Activated naive CD4-positive, alpha-beta T cell treated with anti-CD3 and anti-CD28 coated beads for 36 hours (primary cell): ENCODE data around the gene ZNF362. TPM values are rescaled to one million over a fixed set of nuclear protein-coding genes. Genes with fewer than 3 reads are reported as not detected.

Experiments
- CTCF ChIA-PET: fragments of 350-600 bp; sonication (Branson Sonifier 250); formaldehyde crosslinking; loops from one replicate; lab custom pipeline; 2021; ENCODE audit warnings: antibody characterized with exemption; lab: Charles Lee
- DNase-seq: peaks from one replicate; pipeline ENCODE4 v3.0.0-alpha.2; 2020
- H3K27ac Mint-ChIP-seq: one replicate; pipeline ENCODE4 v1.8.0; 2021; ENCODE audit warnings: mild to moderate bottlenecking, mixed read lengths
- H3K27me3 Mint-ChIP-seq: one replicate; pipeline ENCODE4 v1.8.0; 2021; ENCODE audit warnings: low read depth, mixed read lengths
- H3K36me3 Mint-ChIP-seq: one replicate; pipeline ENCODE4 v1.8.0; 2021; ENCODE audit warnings: low read depth, mixed read lengths
- H3K4me1 Mint-ChIP-seq: one replicate; pipeline ENCODE4 v1.8.0; 2021; ENCODE audit warnings: low read depth, mixed read lengths
- H3K4me3 Mint-ChIP-seq: one replicate; pipeline ENCODE4 v1.8.0; 2021; ENCODE audit warnings: mild to moderate bottlenecking, moderate library complexity, mixed read lengths
- H3K9me3 Mint-ChIP-seq: one replicate; pipeline ENCODE4 v1.8.0; 2021; ENCODE audit warnings: mixed read lengths
- intact Hi-C: fragments of 100-400 bp; cut with micrococcal nuclease; formaldehyde crosslinking; loops from one replicate; pipeline ENCODE4 v1.15.1; 2023
- total RNA-seq, 2 experiments: library from RNA; stranded (reverse); gene quantifications; one replicate each; pipeline ENCODE4 v1.2.3, GENCODE V29; 2021

Gene ZNF362, protein sequence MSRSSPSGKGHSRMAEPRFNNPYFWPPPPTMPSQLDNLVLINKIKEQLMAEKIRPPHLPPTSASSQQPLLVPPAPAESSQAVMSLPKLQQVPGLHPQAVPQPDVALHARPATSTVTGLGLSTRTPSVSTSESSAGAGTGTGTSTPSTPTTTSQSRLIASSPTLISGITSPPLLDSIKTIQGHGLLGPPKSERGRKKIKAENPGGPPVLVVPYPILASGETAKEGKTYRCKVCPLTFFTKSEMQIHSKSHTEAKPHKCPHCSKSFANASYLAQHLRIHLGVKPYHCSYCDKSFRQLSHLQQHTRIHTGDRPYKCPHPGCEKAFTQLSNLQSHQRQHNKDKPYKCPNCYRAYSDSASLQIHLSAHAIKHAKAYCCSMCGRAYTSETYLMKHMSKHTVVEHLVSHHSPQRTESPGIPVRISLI
- total RNA-seq, result 1 to 10 TPM; 8.1 to 8.8 TPM

DNA sequence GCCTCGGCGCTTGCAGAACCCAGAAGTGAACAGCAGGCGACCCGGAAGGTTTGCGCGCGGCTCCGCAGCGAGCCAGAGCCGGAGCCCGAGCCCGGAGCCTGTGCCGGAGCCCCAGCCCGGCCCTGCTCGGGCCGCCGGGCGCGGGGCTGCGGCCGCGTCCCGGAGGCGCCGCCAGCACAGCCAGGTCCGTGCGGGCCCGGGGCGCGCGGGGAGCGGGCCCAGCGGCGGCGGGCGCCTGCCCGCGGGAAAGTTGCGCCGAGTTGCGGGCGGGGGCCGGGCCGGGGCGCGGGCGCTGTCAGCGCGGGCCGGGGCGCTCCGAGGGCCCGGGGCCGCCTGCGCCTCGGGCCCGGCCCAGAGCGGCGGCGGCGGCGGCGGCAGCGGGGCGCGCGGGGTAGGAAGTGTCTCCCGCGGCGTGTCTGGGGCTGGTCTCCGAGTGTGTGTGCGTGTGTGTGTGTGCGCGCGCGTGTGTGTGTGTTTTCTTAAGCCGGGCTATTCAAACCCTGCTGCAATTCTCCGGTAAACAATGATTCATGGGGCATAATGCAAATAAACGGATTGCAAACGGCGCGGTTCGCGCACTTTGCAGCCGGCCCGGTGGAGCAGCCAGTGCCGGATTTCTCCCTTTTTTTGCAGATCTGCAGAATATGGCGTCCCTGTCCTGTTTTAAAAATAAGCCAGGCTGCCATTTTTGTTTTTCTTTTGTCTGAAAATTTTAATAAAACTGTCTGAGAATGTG is at the start of gene ZNF362:
Gene ZNF362, plus strand, starts transcription at position 22 of the 736 bp plus-strand sequence. CDS start 14,083 bp downstream, outside the sequence.
- H3K36me3 Mint-ChIP-seq, result peaks cover 1% of the 10 kb centered on the region
- intact Hi-C loops, result loop anchor here (5.0 kb wide), 3 partner anchors 74 to 216 kb away; partner anchors contain the start of genes TRIM62 and ZSCAN20
- CTCF ChIA-PET, result no interaction called here
- peak; percentile 64 for DNase-seq
- peak within 1 kb of the TSS; percentile 96 for H3K4me3 Mint-ChIP-seq
- H3K27me3 Mint-ChIP-seq, result no peaks in the 10 kb centered on the region
- H3K27ac Mint-ChIP-seq, result peak within 1 kb of the TSS; percentile 91
- H3K9me3 Mint-ChIP-seq, result no peaks in the 10 kb centered on the region
- H3K4me1 Mint-ChIP-seq, result peaks cover 35% of the 10 kb centered on the region

DNA sequence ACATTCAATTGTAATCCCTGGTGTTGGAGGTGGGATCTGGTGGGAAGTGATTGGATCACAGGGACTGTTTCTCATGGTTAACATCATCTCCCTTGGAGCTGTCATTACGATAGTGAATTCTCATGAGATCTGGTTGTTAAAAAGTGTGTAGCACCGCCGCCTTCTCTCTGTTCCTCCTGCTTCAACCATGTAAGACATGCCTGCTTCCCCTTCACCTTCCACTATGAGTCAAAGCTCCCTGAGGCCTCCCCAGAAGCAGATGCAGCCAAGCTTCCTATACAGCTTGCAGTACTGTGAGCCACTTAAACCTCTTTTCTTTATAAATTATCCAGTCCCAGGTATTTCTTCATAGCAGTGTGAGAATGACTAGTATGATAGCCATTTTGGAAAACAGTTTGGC is 44.3 kb upstream of the ZNF362 start:
- intact Hi-C loops, result no loop called here
- H3K36me3 Mint-ChIP-seq, result no peaks in the 10 kb centered on the region
- DNase-seq, result no peak
- H3K4me3 Mint-ChIP-seq, result no peak overlapping the region
- H3K9me3 Mint-ChIP-seq, result no peaks in the 10 kb centered on the region
- CTCF ChIA-PET, result no interaction called here
- no peaks in the 10 kb centered on the region for H3K4me1 Mint-ChIP-seq
- H3K27me3 Mint-ChIP-seq, result no peaks in the 10 kb centered on the region
- no peak overlapping the region for H3K27ac Mint-ChIP-seq

DNA sequence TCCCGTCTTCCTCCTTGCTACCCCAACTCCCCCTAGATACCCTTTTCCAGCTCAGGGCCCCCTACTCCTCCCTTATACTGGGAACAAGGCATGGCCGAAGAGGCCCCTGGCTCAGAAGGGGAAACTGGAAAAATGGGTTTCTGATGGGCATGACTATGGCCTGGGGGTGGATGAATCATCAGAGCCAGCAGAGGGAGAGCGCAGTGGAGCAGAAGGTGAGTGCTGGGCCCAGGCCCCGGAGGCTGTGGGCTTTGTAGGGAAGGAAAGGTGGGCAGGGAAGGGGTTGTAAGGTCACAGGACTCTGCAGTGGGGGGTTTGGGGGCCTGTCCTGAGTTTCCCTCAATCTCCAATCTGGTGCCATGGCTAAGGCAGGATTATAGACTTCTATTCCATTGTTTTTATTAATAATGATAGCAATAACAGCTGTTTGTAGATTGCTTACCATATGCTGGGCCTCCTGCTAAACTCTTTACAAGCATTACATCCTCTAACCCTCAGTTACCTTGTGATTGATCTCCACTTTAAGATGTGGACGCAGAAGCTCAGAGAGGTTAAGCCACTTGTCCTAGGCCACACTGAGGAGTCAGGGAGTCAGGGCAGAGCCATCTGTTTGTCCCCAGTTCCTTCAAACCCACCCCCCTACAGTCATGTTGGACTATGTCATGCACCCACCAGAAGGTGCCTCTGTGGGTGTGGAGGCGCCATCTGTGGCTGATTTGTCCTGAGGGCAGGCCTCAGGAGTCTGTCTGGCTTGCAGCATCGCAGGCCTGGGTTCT is 36.2 kb upstream of the ZNF362 start:
- H3K27ac Mint-ChIP-seq, result no peak overlapping the region
- DNase-seq, result no peak
- H3K36me3 Mint-ChIP-seq, result no peaks in the 10 kb centered on the region
- peaks cover 16% of the 10 kb centered on the region for H3K9me3 Mint-ChIP-seq
- no peak overlapping the region for H3K4me3 Mint-ChIP-seq
- intact Hi-C loops, result no loop called here
- no peaks in the 10 kb centered on the region for H3K27me3 Mint-ChIP-seq
- CTCF ChIA-PET, result interaction anchor here (0.6 kb wide), 1 partner anchor 25 kb away, joined by 3 read pairs; no protein-coding TSS in a partner anchor
- H3K4me1 Mint-ChIP-seq, result no peaks in the 10 kb centered on the region

DNA sequence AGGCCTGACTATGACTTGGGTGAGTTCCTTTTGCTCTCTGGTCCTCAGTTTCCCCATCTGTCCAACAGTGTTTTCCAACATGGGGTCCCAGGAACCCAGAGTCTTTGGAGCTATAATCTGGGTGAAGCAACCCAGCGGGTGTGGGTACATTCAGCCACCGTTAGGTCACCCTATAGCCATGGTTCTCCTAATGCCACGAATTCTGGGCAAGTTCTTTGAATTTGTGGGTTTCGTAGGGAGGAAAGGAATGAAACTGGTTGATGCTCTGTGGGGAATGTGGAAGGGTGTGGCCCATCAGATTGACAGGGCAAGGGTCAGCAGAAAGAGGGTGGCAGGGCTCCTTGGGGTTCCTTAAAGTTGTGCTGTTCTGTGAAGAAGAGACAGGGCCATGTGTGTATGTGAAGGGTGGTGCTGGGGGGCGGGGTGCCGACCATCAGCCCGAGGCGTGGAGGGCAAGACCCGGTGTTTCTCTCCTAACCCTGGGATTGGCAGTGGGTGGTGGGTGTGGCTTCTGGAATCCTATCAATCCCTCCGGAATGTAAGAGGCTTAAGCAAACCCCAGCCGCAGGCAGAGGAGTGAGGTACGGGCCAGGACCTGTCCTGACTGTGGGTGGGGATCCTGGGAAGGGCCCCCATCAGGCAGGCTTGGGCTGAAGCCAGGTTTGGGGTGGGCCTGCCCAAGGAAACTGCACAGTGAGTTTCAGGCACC is 35.5 kb upstream of the ZNF362 start:
- Mint-ChIP-seq H3K4me1 (no peaks in the 10 kb centered on the region), H3K36me3 (no peaks in the 10 kb centered on the region)
- CTCF ChIA-PET, result interaction anchor here (0.6 kb wide), 1 partner anchor 24 kb away, joined by 3 read pairs; no protein-coding TSS in a partner anchor

DNA sequence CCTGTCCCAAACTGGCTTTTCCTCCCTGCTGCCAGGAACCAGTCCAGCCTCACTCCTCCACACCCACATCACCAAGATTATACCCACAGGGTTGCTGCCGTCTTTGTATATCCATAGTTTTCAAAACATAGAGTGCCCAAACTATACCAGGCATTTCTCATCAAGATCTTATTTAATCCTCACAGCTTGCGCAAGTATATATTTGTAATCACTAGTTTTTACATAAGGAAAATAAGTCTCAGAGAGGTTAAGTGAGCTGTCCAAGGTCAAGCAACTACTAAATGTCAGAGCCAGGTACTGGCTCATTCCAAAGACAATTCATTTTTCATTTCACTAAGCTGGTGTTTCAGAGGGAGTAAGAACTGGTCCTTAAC is 34.9 kb upstream of the ZNF362 start:
- DNase-seq, result no peak
- intact Hi-C loops, result no loop called here
- H3K27me3 Mint-ChIP-seq, result no peaks in the 10 kb centered on the region
- H3K4me1 Mint-ChIP-seq, result no peaks in the 10 kb centered on the region
- CTCF ChIA-PET, result no interaction called here
- no peak overlapping the region for H3K27ac Mint-ChIP-seq
- H3K4me3 Mint-ChIP-seq, result no peak overlapping the region
- no peaks in the 10 kb centered on the region for H3K36me3 Mint-ChIP-seq
- H3K9me3 Mint-ChIP-seq, result peaks cover 16% of the 10 kb centered on the region

More for the DNA sequence above, 35.5 kb upstream of the ZNF362 start:
- Mint-ChIP-seq H3K27me3 (no peaks in the 10 kb centered on the region), H3K9me3 (peaks cover 16% of the 10 kb centered on the region), H3K4me3 (no peak overlapping the region), H3K27ac (no peak overlapping the region)
- intact Hi-C loops, result no loop called here
- DNase-seq, result no peak

DNA sequence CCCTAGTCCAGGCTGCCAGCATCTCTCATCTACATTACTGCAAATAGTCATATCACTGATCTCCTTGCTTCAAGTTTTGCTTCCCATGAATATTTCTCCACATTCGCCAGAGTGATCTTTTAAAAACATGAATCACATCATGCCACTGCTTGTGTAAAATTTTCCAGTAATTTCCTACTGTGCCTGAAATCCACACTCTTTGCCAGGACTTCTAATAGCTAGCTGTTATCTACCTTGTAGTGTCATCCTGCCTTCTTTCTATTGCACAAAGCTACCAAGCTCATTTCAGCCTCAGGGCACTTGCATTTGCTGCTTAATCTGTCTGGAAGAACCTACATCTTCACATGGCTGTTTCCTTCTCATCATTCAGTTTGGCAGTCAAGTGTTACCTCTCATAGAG is 33.9 kb upstream of the ZNF362 start:
- Mint-ChIP-seq H3K9me3 (peaks cover 16% of the 10 kb centered on the region), H3K4me1 (no peaks in the 10 kb centered on the region), H3K27me3 (no peaks in the 10 kb centered on the region), H3K4me3 (no peak overlapping the region), H3K36me3 (no peaks in the 10 kb centered on the region), H3K27ac (no peak overlapping the region)
- DNase-seq, result no peak
- CTCF ChIA-PET, result no interaction called here
- intact Hi-C loops, result no loop called here

DNA sequence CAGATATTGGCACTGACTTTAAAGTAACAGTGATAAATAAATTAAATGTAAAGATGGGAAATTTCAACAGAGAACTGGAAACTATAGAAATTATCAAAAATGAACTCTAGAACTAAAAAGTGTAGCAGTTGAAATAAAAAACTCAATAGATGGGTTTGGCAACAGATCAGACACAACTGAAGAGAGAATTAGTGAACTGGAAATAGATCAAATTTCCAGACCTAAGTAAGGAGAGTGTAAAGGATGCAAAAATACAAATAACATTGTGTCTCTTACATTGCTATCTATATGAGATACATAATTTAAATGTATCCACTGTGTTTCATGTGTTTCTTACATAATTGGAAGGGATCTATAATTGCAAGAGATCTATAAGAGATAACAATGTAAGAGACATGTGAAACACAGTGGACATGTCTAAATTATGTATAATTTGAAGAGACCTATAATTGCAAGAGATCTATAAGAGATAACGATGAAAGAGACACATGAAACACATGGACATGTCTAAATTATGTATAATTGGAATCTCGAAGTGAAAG is 32.1 kb upstream of the ZNF362 start:
- peaks cover 7% of the 10 kb centered on the region for H3K27me3 Mint-ChIP-seq
- no peaks in the 10 kb centered on the region for H3K4me1 Mint-ChIP-seq
- intact Hi-C loops, result no loop called here
- no peak overlapping the region for H3K4me3 Mint-ChIP-seq
- DNase-seq, result no peak
- CTCF ChIA-PET, result no interaction called here
- H3K27ac Mint-ChIP-seq, result no peak overlapping the region
- H3K9me3 Mint-ChIP-seq, result peaks cover 16% of the 10 kb centered on the region
- H3K36me3 Mint-ChIP-seq, result no peaks in the 10 kb centered on the region

DNA sequence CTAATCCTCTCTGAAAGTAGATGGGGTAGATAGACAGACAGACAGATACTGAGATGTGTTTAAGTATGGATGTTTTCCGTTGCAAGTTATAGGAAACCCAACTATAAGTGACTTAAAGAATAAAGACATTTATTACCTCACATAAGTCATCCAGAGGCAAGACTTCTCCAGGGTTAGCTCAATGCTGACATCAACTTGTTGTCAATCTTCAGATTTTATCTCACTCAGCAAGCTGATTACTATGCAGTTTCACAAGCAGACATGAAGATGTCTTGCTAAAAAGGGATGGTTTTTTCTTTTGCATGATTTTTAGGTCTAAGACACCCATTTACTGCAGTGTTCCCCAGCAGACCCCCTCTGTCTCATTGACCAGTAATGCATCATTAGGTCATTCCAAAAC is 30.7 kb upstream of the ZNF362 start:
- intact Hi-C loops, result no loop called here
- Mint-ChIP-seq H3K4me3 (no peak overlapping the region), H3K9me3 (peaks cover 16% of the 10 kb centered on the region), H3K4me1 (no peaks in the 10 kb centered on the region), H3K36me3 (no peaks in the 10 kb centered on the region), H3K27ac (no peak overlapping the region), H3K27me3 (peaks cover 7% of the 10 kb centered on the region)
- CTCF ChIA-PET, result no interaction called here
- DNase-seq, result no peak

DNA sequence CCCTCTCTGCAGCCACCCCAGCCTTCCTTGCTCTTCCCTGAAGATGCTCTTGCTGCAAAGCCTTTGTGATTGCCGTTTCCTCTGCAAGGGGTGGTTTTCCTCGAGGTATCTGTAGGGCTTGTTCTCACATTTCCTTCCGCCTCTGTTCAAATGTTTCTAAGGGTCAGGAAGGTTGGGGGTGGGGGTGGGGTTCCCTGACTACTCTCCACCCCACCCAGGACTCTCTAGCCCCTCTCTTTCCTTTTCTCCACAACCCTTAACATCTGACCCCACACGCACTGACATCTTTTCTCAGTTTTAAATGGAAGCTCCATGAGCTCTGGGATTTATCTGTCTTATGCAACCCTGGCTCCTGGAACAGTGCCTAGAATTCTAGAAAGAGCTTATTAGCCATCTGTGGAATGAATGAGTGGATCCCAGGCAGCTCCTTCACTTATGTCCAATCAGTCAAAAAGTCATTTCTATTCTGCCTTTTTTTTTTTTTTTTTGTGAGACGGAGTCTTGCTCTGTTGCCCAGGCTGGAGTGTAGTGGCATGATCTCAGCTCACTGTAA is 27.3 kb upstream of the ZNF362 start:
- Mint-ChIP-seq H3K27me3 (peaks cover 7% of the 10 kb centered on the region), H3K4me3 (no peak overlapping the region), H3K4me1 (no peaks in the 10 kb centered on the region), H3K36me3 (no peaks in the 10 kb centered on the region), H3K9me3 (peaks cover 11% of the 10 kb centered on the region), H3K27ac (no peak overlapping the region)
- CTCF ChIA-PET, result no interaction called here
- intact Hi-C loops, result no loop called here
- DNase-seq, result no peak

DNA sequence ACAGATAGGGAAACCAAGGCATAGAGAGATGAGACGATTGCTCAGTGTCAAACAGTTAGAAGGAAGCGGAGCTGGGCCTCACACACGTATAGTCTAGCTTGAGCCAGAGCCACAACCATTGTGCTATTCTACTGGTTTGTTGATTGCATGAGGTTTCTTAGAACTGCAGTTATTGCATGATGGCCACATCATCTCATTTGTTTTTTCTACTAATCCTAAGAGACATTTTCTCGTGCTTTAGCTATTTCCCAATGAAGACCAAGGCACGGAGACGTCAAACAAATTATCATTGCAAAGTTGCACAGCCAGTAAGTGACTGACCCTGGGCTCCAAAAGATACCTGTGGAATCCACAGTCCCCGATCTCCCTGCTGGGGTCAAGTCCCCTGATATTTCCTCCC is 25.1 kb upstream of the ZNF362 start:
- Mint-ChIP-seq H3K4me3 (no peak overlapping the region), H3K4me1 (no peaks in the 10 kb centered on the region), H3K36me3 (no peaks in the 10 kb centered on the region), H3K27me3 (peaks cover 7% of the 10 kb centered on the region), H3K9me3 (no peaks in the 10 kb centered on the region), H3K27ac (no peak overlapping the region)
- no peak for DNase-seq
- intact Hi-C loops, result no loop called here
- CTCF ChIA-PET, result interaction anchor here (0.5 kb wide), 1 partner anchor 270 kb away, joined by 3 read pairs; no protein-coding TSS in a partner anchor

DNA sequence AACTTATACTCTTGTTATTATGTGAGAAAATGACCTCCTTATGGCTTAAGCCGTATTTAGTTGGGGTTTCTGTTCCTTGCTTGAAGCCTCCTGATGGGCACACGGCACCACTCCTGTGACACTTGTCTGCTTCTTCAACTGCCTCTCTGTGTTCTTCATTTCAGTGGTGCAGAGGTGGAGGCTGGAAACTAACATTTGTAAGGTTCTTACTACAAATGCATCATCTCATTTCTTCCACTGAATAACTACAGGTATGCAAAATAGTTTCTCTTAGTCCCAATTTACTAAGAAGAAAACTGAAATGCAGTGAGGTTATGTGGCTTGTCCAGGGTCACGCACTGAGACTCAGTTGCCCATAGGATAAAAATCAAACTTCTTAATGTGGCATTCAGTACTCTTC is 23.6 kb upstream of the ZNF362 start:
- H3K4me1 Mint-ChIP-seq, result peaks cover 2% of the 10 kb centered on the region
- no peaks in the 10 kb centered on the region for H3K9me3 Mint-ChIP-seq
- intact Hi-C loops, result no loop called here
- no peak for DNase-seq
- H3K4me3 Mint-ChIP-seq, result no peak overlapping the region
- H3K27ac Mint-ChIP-seq, result no peak overlapping the region
- no peaks in the 10 kb centered on the region for H3K36me3 Mint-ChIP-seq
- CTCF ChIA-PET, result no interaction called here
- H3K27me3 Mint-ChIP-seq, result peaks cover 7% of the 10 kb centered on the region
